OCI-LY1 (cell line): Measurements from ENCODE around the gene LIMS2.

Experiments
- EZH2 ChIP-seq: fragments of 200-600 bp; sonication (generic), shearing (Covaris generic); IDR thresholded peaks from 2 replicates; pipeline ENCODE4 v1.8.0; 2017; ENCODE audit warnings: borderline replicate concordance, mixed run types, mild to moderate bottlenecking, antibody characterized with exemption, low read length, moderate library complexity, mixed read lengths
- TF ChIP-seq, protein P1 (sequence below): fragments of 200-600 bp; sonication (generic), shearing (Covaris generic); IDR thresholded peaks from 2 replicates; pipeline ENCODE4 v1.5.1; 2017; ENCODE audit warnings: mild to moderate bottlenecking, antibody characterized with exemption, low read length, moderate library complexity, mixed read lengths

DNA sequence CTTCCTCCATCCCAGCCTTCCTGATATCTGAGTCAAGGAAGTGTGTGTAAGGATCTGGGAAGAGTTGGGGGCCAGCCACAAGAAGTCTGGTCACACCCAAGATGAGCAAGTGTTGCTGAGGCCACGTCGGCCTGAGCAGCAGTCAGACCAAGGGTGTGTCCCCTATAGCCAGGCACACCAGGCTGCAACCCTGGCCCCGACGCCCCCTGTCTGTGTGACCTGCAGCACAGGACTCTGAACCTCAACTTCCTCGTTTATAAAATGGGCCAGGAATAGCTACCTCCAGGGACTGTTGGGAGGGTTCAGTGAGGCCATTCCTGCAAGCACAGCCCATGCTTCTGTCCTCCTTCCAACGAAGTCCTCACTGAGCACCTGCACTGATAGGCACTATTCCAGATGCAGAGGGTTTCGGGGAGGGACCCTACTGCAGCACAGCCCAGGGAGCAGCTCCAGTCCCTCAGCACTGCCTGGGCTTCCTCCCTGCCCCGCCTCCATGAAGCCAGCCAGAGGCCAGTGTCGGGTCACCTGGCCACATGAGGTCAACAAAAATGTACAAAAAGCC lies 13.3 kb downstream of the LIMS2 start:
- TF ChIP-seq, protein P1, sequence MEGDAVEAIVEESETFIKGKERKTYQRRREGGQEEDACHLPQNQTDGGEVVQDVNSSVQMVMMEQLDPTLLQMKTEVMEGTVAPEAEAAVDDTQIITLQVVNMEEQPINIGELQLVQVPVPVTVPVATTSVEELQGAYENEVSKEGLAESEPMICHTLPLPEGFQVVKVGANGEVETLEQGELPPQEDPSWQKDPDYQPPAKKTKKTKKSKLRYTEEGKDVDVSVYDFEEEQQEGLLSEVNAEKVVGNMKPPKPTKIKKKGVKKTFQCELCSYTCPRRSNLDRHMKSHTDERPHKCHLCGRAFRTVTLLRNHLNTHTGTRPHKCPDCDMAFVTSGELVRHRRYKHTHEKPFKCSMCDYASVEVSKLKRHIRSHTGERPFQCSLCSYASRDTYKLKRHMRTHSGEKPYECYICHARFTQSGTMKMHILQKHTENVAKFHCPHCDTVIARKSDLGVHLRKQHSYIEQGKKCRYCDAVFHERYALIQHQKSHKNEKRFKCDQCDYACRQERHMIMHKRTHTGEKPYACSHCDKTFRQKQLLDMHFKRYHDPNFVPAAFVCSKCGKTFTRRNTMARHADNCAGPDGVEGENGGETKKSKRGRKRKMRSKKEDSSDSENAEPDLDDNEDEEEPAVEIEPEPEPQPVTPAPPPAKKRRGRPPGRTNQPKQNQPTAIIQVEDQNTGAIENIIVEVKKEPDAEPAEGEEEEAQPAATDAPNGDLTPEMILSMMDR, result no peak
- TF ChIP-seq EZH2, result no peak
